HepG2 (cell line): ENCODE results near the gene ASB16. TPM values are rescaled to one million over a fixed set of nuclear protein-coding genes. Genes with fewer than 3 reads are reported as not detected.

Experiments used
- ATF7 ChIP-seq, 2 experiments: fragments of 450-650 bp in 1 of 2; sonication (generic) in 1 of 2; formaldehyde crosslinking in 1 of 2; IDR thresholded peaks; 2 replicates each; pipeline versions ENCODE4 v1.4.0 to v1.6.1; 2016 to 2020; ENCODE audit warnings: antibody characterized with exemption in 1 of 2, mild to moderate bottlenecking in 1 of 2, missing genetic modification reagents in 1 of 2
- BATF2 ChIP-seq: sonication (generic); formaldehyde crosslinking; IDR thresholded peaks from 2 replicates; pipeline ENCODE4 v1.8.0; 2022; ENCODE audit warnings: mild to moderate bottlenecking, missing genetic modification reagents, moderate library complexity
- CC2D1A ChIP-seq: sonication (generic); formaldehyde crosslinking; IDR thresholded peaks from 2 replicates; pipeline ENCODE4 v1.8.1; 2023; ENCODE audit warnings: mild to moderate bottlenecking, missing genetic modification reagents
- DNMT1 ChIP-seq: sonication (generic); formaldehyde crosslinking; IDR thresholded peaks from 2 replicates; pipeline ENCODE4 v1.5.1; 2020; ENCODE audit warnings: mild to moderate bottlenecking, missing genetic modification reagents
- GLI4 ChIP-seq: sonication (generic); formaldehyde crosslinking; IDR thresholded peaks from 2 replicates; pipeline ENCODE4 v1.5.1; 2020; ENCODE audit warnings: missing genetic modification reagents, mild to moderate bottlenecking, moderate library complexity, borderline replicate concordance
- KLF11 ChIP-seq: IDR thresholded peaks from 2 replicates; pipeline ENCODE4 v1.6.1; 2016; ENCODE audit warnings: missing compliant biosample characterization
- MTF2 ChIP-seq: sonication (generic); formaldehyde crosslinking; IDR thresholded peaks from 2 replicates; pipeline ENCODE4 v1.5.0; 2020; ENCODE audit warnings: missing genetic modification reagents, borderline replicate concordance
- MXD1 ChIP-seq: sonication (generic); formaldehyde crosslinking; IDR thresholded peaks from 2 replicates; pipeline ENCODE4 v1.4.0; 2020; ENCODE audit warnings: mild to moderate bottlenecking, missing genetic modification reagents
- NFIB ChIP-seq: sonication (generic); formaldehyde crosslinking; IDR thresholded peaks from 2 replicates; pipeline ENCODE4 v1.9.0; 2021; ENCODE audit warnings: missing genetic modification reagents, mild to moderate bottlenecking, borderline replicate concordance
- SATB2 ChIP-seq: sonication (generic); formaldehyde crosslinking; IDR thresholded peaks from 2 replicates; pipeline ENCODE4 v1.5.0; 2020; ENCODE audit warnings: missing genetic modification reagents
- TOPORS ChIP-seq: sonication (generic); formaldehyde crosslinking; IDR thresholded peaks from 2 replicates; pipeline ENCODE4 v1.8.0; 2023; ENCODE audit warnings: mild to moderate bottlenecking, missing genetic modification reagents
- ZBTB20 ChIP-seq: sonication (generic); formaldehyde crosslinking; IDR thresholded peaks from 2 replicates; pipeline ENCODE4 v1.8.1; 2023; ENCODE audit warnings: missing genetic modification reagents, low read depth, mild to moderate bottlenecking, borderline replicate concordance
- ZNF10 ChIP-seq: sonication (generic); formaldehyde crosslinking; IDR thresholded peaks from 2 replicates; pipeline ENCODE4 v1.4.0; 2020; ENCODE audit warnings: mild to moderate bottlenecking, low read depth, missing genetic modification reagents, borderline replicate concordance
- ZNF496 ChIP-seq: sonication (generic); formaldehyde crosslinking; IDR thresholded peaks from 2 replicates; pipeline ENCODE4 v1.8.1; 2023; ENCODE audit warnings: mild to moderate bottlenecking, moderate library complexity, missing genetic modification reagents; ENCODE audit not compliant: insufficient replicate concordance
- ZNF501 ChIP-seq: sonication (generic); formaldehyde crosslinking; IDR thresholded peaks from 2 replicates; pipeline ENCODE4 v1.5.1; 2020; ENCODE audit warnings: mild to moderate bottlenecking, moderate library complexity, missing genetic modification reagents
- ZNF543 ChIP-seq: sonication (generic); formaldehyde crosslinking; IDR thresholded peaks from 2 replicates; pipeline ENCODE4 v1.4.0; 2020; ENCODE audit warnings: mild to moderate bottlenecking, missing genetic modification reagents
- ZNF607 ChIP-seq: sonication (generic); formaldehyde crosslinking; IDR thresholded peaks from 2 replicates; pipeline ENCODE4 v1.5.1; 2020; ENCODE audit warnings: missing genetic modification reagents, mild to moderate bottlenecking, borderline replicate concordance
- ZNF614 ChIP-seq: IDR thresholded peaks from 2 replicates; pipeline ENCODE4 v1.6.1; 2018; ENCODE audit warnings: missing biosample characterization, missing genetic modification reagents, inconsistent platforms, borderline replicate concordance
- ZNF619 ChIP-seq: sonication (generic); formaldehyde crosslinking; IDR thresholded peaks from 2 replicates; pipeline ENCODE4 v1.4.0; 2020; ENCODE audit warnings: mild to moderate bottlenecking, missing genetic modification reagents
- ZNF768 ChIP-seq: sonication (generic); formaldehyde crosslinking; IDR thresholded peaks from 2 replicates; pipeline ENCODE4 v1.4.0; 2020; ENCODE audit warnings: missing genetic modification reagents
- ZNF83 ChIP-seq: sonication (generic); formaldehyde crosslinking; IDR thresholded peaks from 2 replicates; pipeline ENCODE4 v1.4.0; 2020; ENCODE audit warnings: missing genetic modification reagents, mild to moderate bottlenecking, borderline replicate concordance
- polyA plus RNA-seq, 8 experiments: library from polyadenylated mRNA; depleted of rRNA in 3 of 8; stranded (reverse) in 7 of 8; unstranded in 1 of 8; fragments of >200 nt; fragmentation: Illumina TruSeq in 4 of 8; extraction: Trizol in 4 of 8; gene quantifications; 2 replicates each; pipeline versions ENCODE4 v1.2.1 to v1.2.3, GENCODE V29; 2011 to 2016; ENCODE audit warnings: low read depth in 4 of 8, missing spikeins in 1 of 8, mixed read lengths in 1 of 8; ENCODE audit not compliant: insufficient read depth in 1 of 8
- total RNA-seq, 5 experiments: library from RNA; depleted of rRNA; stranded (reverse); fragments of >200 nt; fragmentation: Illumina TruSeq; extraction: Trizol; gene quantifications; 2 replicates each; pipeline ENCODE4 v1.2.3, GENCODE V29; 2016; ENCODE audit warnings: low read depth in 1 of 5
- TF ChIP-seq, protein P1 (sequence below): sonication (generic); formaldehyde crosslinking; IDR thresholded peaks from 2 replicates; pipeline ENCODE4 v1.5.1; 2020; ENCODE audit warnings: missing genetic modification reagents, mild to moderate bottlenecking, borderline replicate concordance
- TF ChIP-seq, protein P2 (sequence below), 2 experiments: sonication (generic) in 1 of 2; formaldehyde crosslinking in 1 of 2; IDR thresholded peaks; 2 replicates each; pipeline versions ENCODE4 v1.4.0 to v1.6.1; 2018 to 2020; ENCODE audit warnings: missing genetic modification reagents in 2 of 2, borderline replicate concordance in 1 of 2, low read depth in 1 of 2, mild to moderate bottlenecking in 1 of 2, missing biosample characterization in 1 of 2
- TF ChIP-seq, protein P3 (sequence below): sonication (generic); formaldehyde crosslinking; IDR thresholded peaks from 2 replicates; pipeline ENCODE4 v1.5.0; 2020; ENCODE audit warnings: missing genetic modification reagents, mild to moderate bottlenecking, borderline replicate concordance

ASB16 gene
- total and polyA plus RNA-seq, 2 of the 13 experiments (the other 11 are each of a cell fraction or from before 2014, with no cell fraction given), result 0.07 TPM; not detected in 1

DNA sequence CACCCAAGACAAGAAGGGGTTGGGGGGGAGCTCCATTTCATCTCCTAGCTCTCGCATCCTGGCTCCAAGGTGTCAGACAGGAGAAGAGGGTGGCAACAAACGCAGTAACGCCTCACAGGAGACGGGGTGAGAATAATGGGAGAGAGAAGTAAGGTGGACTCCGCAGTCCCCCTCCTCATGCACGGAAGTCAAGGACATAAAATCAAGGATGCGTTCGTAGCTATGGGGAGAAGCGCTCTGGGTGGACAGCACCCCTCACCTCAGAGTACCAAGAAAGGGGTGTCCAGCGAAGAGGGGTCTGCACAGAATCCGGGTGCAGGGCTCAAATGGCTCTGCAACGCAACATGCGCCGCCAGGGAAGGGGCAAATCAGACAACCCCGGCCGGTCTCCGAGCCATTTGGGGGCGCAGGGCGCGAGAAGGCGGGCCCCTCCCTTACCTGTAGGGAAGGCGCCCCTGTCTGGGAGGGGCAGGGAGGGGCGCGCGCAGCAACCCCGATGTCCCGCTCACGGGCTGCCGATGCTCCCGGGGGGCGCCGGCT, 47.6 kb upstream of the ASB16 start (continued):
- TF ChIP-seq ZNF496 (CRISPR knock-in tag) (no peak), SATB2 (CRISPR knock-in tag) (no peak), ZNF543 (no peak), ZBTB20 (CRISPR knock-in tag) (no peak), KLF11 (CRISPR knock-in tag) (no peak), TOPORS (CRISPR knock-in tag) (no peak), GLI4 (peak; percentile 34; the same call in 1 of the 2 replicates), ZNF619 (CRISPR knock-in tag) (no peak), ZNF607 (CRISPR knock-in tag) (no peak), MTF2 (CRISPR knock-in tag) (no peak), DNMT1 (no peak), ATF7 (IDR thresholded peaks at IDR 0.05) (no peak), ATF7 (CRISPR knock-in tag; IDR thresholded peaks at IDR 0.05) (no peak), ZNF83 (CRISPR knock-in tag) (no peak), NFIB (CRISPR knock-in tag) (no peak), CC2D1A (CRISPR knock-in tag) (no peak), BATF2 (CRISPR knock-in tag) (no peak), MXD1 (CRISPR knock-in tag) (peak; percentile 29; the same call in 1 of the 2 replicates), ZNF10 (CRISPR knock-in tag) (no peak), ZNF614 (CRISPR knock-in tag) (no peak), ZNF768 (CRISPR knock-in tag) (peak; percentile 21; the same call in 1 of the 2 replicates), ZNF501 (no peak)
- TF ChIP-seq, protein P1, sequence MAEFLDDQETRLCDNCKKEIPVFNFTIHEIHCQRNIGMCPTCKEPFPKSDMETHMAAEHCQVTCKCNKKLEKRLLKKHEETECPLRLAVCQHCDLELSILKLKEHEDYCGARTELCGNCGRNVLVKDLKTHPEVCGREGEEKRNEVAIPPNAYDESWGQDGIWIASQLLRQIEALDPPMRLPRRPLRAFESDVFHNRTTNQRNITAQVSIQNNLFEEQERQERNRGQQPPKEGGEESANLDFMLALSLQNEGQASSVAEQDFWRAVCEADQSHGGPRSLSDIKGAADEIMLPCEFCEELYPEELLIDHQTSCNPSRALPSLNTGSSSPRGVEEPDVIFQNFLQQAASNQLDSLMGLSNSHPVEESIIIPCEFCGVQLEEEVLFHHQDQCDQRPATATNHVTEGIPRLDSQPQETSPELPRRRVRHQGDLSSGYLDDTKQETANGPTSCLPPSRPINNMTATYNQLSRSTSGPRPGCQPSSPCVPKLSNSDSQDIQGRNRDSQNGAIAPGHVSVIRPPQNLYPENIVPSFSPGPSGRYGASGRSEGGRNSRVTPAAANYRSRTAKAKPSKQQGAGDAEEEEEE (CRISPR knock-in tag), result no peak
- TF ChIP-seq, protein P2, sequence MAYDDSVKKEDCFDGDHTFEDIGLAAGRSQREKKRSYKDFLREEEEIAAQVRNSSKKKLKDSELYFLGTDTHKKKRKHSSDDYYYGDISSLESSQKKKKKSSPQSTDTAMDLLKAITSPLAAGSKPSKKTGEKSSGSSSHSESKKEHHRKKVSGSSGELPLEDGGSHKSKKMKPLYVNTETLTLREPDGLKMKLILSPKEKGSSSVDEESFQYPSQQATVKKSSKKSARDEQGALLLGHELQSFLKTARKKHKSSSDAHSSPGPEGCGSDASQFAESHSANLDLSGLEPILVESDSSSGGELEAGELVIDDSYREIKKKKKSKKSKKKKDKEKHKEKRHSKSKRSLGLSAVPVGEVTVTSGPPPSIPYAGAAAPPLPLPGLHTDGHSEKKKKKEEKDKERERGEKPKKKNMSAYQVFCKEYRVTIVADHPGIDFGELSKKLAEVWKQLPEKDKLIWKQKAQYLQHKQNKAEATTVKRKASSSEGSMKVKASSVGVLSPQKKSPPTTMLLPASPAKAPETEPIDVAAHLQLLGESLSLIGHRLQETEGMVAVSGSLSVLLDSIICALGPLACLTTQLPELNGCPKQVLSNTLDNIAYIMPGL (CRISPR knock-in tag; IDR thresholded peaks at IDR 0.05; ENCODE audit: borderline replicate concordance in 1 of 2, low read depth in 1 of 2), result no peak
- TF ChIP-seq, protein P3, sequence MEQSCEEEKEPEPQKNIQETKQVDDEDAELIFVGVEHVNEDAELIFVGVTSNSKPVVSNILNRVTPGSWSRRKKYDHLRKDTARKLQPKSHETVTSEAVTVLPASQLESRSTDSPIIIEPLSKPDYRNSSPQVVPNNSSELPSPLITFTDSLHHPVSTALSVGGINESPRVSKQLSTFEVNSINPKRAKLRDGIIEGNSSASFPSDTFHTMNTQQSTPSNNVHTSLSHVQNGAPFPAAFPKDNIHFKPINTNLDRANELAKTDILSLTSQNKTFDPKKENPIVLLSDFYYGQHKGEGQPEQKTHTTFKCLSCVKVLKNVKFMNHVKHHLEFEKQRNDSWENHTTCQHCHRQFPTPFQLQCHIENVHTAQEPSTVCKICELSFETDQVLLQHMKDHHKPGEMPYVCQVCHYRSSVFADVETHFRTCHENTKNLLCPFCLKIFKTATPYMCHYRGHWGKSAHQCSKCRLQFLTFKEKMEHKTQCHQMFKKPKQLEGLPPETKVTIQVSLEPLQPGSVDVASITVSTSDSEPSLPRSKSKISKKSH, result peak; percentile 52; the same call in 1 of the 2 replicates
